Esophagus muscularis mucosa (tissue), 4 donors: Measurements from ENCODE around the gene CCR1. TPM values are rescaled to one million over a fixed set of nuclear protein-coding genes. Genes with fewer than 3 reads are reported as not detected.

Experiments
- DNase-seq: peaks from one replicate; pipeline ENCODE4 v3.0.0-alpha.2; 2017; ENCODE audit errors: extremely low spot score
- H3K27ac ChIP-seq, 4 donors: fragments of 200-600 bp; sonication (generic); replicated peaks in 1 of 4; 1 replicate in 3 of 4; 2 replicates in 1 of 4; pipeline ENCODE4 v1.5.1; 2016 to 2019; ENCODE audit warnings: mild to moderate bottlenecking in 1 of 4
- H3K27me3 ChIP-seq, 4 donors: fragments of 200-600 bp; sonication (generic); one replicate each; pipeline versions ENCODE4 v1.5.1 to v1.6.0; 2016 to 2019
- H3K36me3 ChIP-seq, 4 donors: fragments of 200-600 bp; sonication (generic); one replicate each; pipeline ENCODE4 v1.5.1; 2016 to 2019
- H3K4me1 ChIP-seq, 4 donors: fragments of 200-600 bp; sonication (generic); one replicate each; pipeline ENCODE4 v1.5.1; 2016 to 2019
- H3K4me3 ChIP-seq, 4 donors: fragments of 200-600 bp; sonication (generic); 1 replicate in 2 of 4; 2 replicates in 2 of 4; pipeline ENCODE4 v1.5.1; 2016 to 2019; ENCODE audit warnings: mild to moderate bottlenecking in 4 of 4, moderate library complexity in 1 of 4
- H3K9me3 ChIP-seq, 4 donors: fragments of 200-600 bp; sonication (generic); 1 replicate in 3 of 4; 2 replicates in 1 of 4; pipeline ENCODE4 v1.5.1; 2016 to 2019
- CTCF ChIP-seq, 3 experiments: fragments of 200-600 bp in 2 of 3; fragments of 450-650 bp in 1 of 3; sonication (generic) in 2 of 3; IDR thresholded peaks; one replicate each; pipeline ENCODE4 v1.5.1; 2017 to 2019; ENCODE audit warnings: antibody characterized with exemption in 3 of 3, mild to moderate bottlenecking in 2 of 3, moderate library complexity in 1 of 3
- EP300 ChIP-seq: sonication (generic); formaldehyde crosslinking; IDR thresholded peaks from one replicate; pipeline ENCODE4 v1.6.1; 2017; ENCODE audit warnings: antibody characterized with exemption
- POLR2A ChIP-seq: fragments of 450-650 bp; IDR thresholded peaks from one replicate; pipeline ENCODE4 v1.6.1; 2017; ENCODE audit warnings: antibody characterized with exemption, moderate library complexity, mild to moderate bottlenecking, low read depth
- POLR2AphosphoS5 ChIP-seq, 2 donors: sonication (generic); formaldehyde crosslinking; IDR thresholded peaks; one replicate each; pipeline ENCODE4 v1.6.1; 2017; ENCODE audit warnings: antibody characterized with exemption in 2 of 2
- WGBS: methylation state at CpG from one replicate; pipeline ENCODE4 v1.1.5; 2018; 5-methylcytosine and 5-hydroxymethylcytosine counted together
- intact Hi-C: fragments of 100-400 bp; cut with DNase I; formaldehyde crosslinking; loops from one replicate; pipeline ENCODE4 v1.15.1; 2023
- total RNA-seq, 4 donors: library from RNA; depleted of rRNA; stranded (reverse); fragments of >200 nt; gene quantifications; one replicate each; pipeline versions ENCODE4 v1.1.0 to v1.2.1, GENCODE V29; 2016

Gene CCR1
- total RNA-seq, 4 donors from 2014 or later, result 5.3 to 42.1 (median 6.5) TPM

GRCh38 chr3:46239952-46240351 lies 31.8 kb upstream of the CCR1 start:
- TF ChIP-seq POLR2A (no peak), POLR2AphosphoS5 (IDR thresholded peaks at IDR 0.05) (no peak), EP300 (no peak), CTCF (IDR thresholded peaks at IDR 0.05) (no peak)
- intact Hi-C loops, result no loop called here
- WGBS, result 93% methylated on average over 2 of the region's 2 CpGs

GRCh38 chr3:46239301-46239938 lies 31.3 kb upstream of the CCR1 start:
- TF ChIP-seq CTCF (IDR thresholded peaks at IDR 0.05) (no peak), EP300 (no peak), POLR2A (no peak), POLR2AphosphoS5 (IDR thresholded peaks at IDR 0.05) (no peak)
- intact Hi-C loops, result no loop called here
- Histone ChIP-seq H3K4me1 (no peaks in the 10 kb centered on the region), H3K27me3 (no peaks in the 10 kb centered on the region), H3K4me3 (no peak overlapping the region), H3K36me3 (no peaks in the 10 kb centered on the region), H3K9me3 (no peaks in the 10 kb centered on the region), H3K27ac (no peak overlapping the region)
- 83% methylated on average over 3 of the region's 3 CpGs for WGBS
- DNase-seq, result no peak

More at GRCh38 chr3:46239952-46240351, 31.8 kb upstream of the CCR1 start:
- Histone ChIP-seq H3K36me3 (no peaks in the 10 kb centered on the region), H3K4me3 (no peak overlapping the region), H3K27me3 (no peaks in the 10 kb centered on the region), H3K27ac (no peak overlapping the region), H3K9me3 (no peaks in the 10 kb centered on the region), H3K4me1 (no peaks in the 10 kb centered on the region)
- DNase-seq, result no peak

- TF ChIP-seq CTCF (IDR thresholded peaks at IDR 0.05) (no peak), EP300 (no peak), POLR2AphosphoS5 (IDR thresholded peaks at IDR 0.05) (no peak), POLR2A (no peak)
- 90% methylated on average over 4 of the region's 4 CpGs for WGBS
- Histone ChIP-seq H3K4me3 (no peak overlapping the region), H3K4me1 (no peaks in the 10 kb centered on the region), H3K36me3 (no peaks in the 10 kb centered on the region), H3K27me3 (no peaks in the 10 kb centered on the region), H3K9me3 (no peaks in the 10 kb centered on the region), H3K27ac (no peak overlapping the region)
- DNase-seq, result no peak
- intact Hi-C loops, result no loop called here
Observed at GRCh38 chr3:46238386-46238785, 30.3 kb upstream of the CCR1 start.

GRCh38 chr3:46236294-46237054 lies 28.4 kb upstream of the CCR1 start:
- DNase-seq, result no peak
- no peak for TF ChIP-seq CTCF (IDR thresholded peaks at IDR 0.05)
- TF ChIP-seq POLR2A, result no peak
- TF ChIP-seq POLR2AphosphoS5 (IDR thresholded peaks at IDR 0.05), result no peak
- TF ChIP-seq EP300, result no peak
- Histone ChIP-seq H3K9me3 (no peaks in the 10 kb centered on the region), H3K27ac (no peak overlapping the region), H3K4me3 (no peak overlapping the region), H3K36me3 (no peaks in the 10 kb centered on the region), H3K4me1 (no peaks in the 10 kb centered on the region), H3K27me3 (peaks cover 0 to 6% (median 0%) of the 10 kb centered on the region in 4 donors)
- WGBS, result 65% methylated on average over 5 of the region's 5 CpGs
- intact Hi-C loops, result no loop called here
